SK-N-SH (cell line): ENCODE measurements around the gene ANGPTL8. TPM values are rescaled to one million over a fixed set of nuclear protein-coding genes. Genes with fewer than 3 reads are reported as not detected.
A peak's percentile ranks its signal among the peaks of the same experiment; 100 is the strongest.

Source experiments
- CTCF ChIA-PET: fragments of 300-600, 350-600 bp; formaldehyde crosslinking; extraction: SDS; loops from one replicate; lab custom pipeline; 2021; lab: Yijun Ruan, JAX
- POLR2A ChIA-PET: fragments of 350-600 bp; sonication (Branson Sonifier 250); formaldehyde crosslinking; extraction: SDS; loops from one replicate; lab custom pipeline; 2020; ENCODE audit warnings: antibody characterized with exemption, inconsistent platforms; lab: Yijun Ruan, JAX
- DNase-seq: peaks from one replicate; pipeline ENCODE4 v3.0.0; 2012
- H2AFZ ChIP-seq: fragments of 200-600 bp; sonication (generic); 2 replicates; pipeline ENCODE4 v1.8.1; 2016; ENCODE audit warnings: antibody characterized with exemption, mild to moderate bottlenecking, low read depth
- H3F3A ChIP-seq: fragments of 200-600 bp; sonication (generic); replicated peaks from 2 replicates; pipeline ENCODE3; 2016; ENCODE audit warnings: antibody characterized with exemption, mild to moderate bottlenecking; ENCODE audit not compliant: insufficient read depth
- H3K27ac ChIP-seq, 2 experiments: fragments of 200-500 bp in 1 of 2; fragments of 200-600 bp in 1 of 2; sonication (Bioruptor generic) in 1 of 2; sonication (generic), shearing (Covaris generic) in 1 of 2; 2 replicates each; pipeline versions ENCODE4 v1.5.1 to v1.6.1; 2014 to 2016; ENCODE audit warnings: low read depth in 2 of 2, inconsistent platforms in 1 of 2, low read length in 1 of 2, mild to moderate bottlenecking in 1 of 2, mixed read lengths in 1 of 2
- H3K27me3 ChIP-seq: fragments of 200-600 bp; sonication (generic), shearing (Covaris generic); 2 replicates; pipeline ENCODE4 v1.6.1; 2016; ENCODE audit warnings: mixed run types; ENCODE audit not compliant: insufficient read depth
- H3K36me3 ChIP-seq, 2 experiments: fragments of 200-500 bp in 1 of 2; fragments of 200-600 bp in 1 of 2; sonication (Bioruptor generic) in 1 of 2; sonication (generic) in 1 of 2; replicated peaks in 1 of 2; 2 replicates each; pipeline versions ENCODE3 to v1.5.1; 2014 to 2016; ENCODE audit warnings: low read length in 1 of 2, mild to moderate bottlenecking in 1 of 2; ENCODE audit not compliant: insufficient read depth in 2 of 2, control insufficient read depth in 1 of 2
- H3K4me1 ChIP-seq, 2 experiments: fragments of 200-500 bp in 1 of 2; fragments of 200-600 bp in 1 of 2; sonication (Bioruptor generic) in 1 of 2; sonication (generic), shearing (Covaris generic) in 1 of 2; 2 replicates each; pipeline versions ENCODE4 v1.5.1 to v1.6.1; 2014 to 2016; ENCODE audit warnings: low read depth in 1 of 2, low read length in 1 of 2, mixed run types in 1 of 2; ENCODE audit not compliant: insufficient read depth in 2 of 2, control insufficient read depth in 1 of 2
- H3K4me2 ChIP-seq: fragments of 200-600 bp; sonication (generic), shearing (Covaris generic); 2 replicates; pipeline ENCODE4 v1.6.1; 2017; ENCODE audit warnings: mixed run types
- H3K4me3 ChIP-seq, 2 experiments: fragments of 200-500 bp in 1 of 2; fragments of 200-600 bp in 1 of 2; sonication (Bioruptor generic) in 1 of 2; sonication (generic), shearing (Covaris generic) in 1 of 2; 2 replicates each; pipeline versions ENCODE4 v1.5.1 to v1.8.1; 2014 to 2016; ENCODE audit warnings: low read depth in 2 of 2, inconsistent platforms in 1 of 2, low read length in 1 of 2, mild to moderate bottlenecking in 1 of 2, mixed read lengths in 1 of 2, moderate library complexity in 1 of 2
- H3K79me2 ChIP-seq: fragments of 200-600 bp; sonication (generic); 2 replicates; pipeline ENCODE4 v1.8.1; 2017; ENCODE audit warnings: mild to moderate bottlenecking; ENCODE audit not compliant: insufficient read depth
- H3K9ac ChIP-seq: fragments of 200-600 bp; sonication (generic); 2 replicates; pipeline ENCODE4 v1.6.1; 2017; ENCODE audit warnings: mixed run types
- H3K9me2 ChIP-seq: fragments of 200-600 bp; sonication (generic); 2 replicates; pipeline ENCODE4 v1.6.1; 2017; ENCODE audit warnings: mixed run types
- H3K9me3 ChIP-seq: fragments of 200-600 bp; sonication (generic); 2 replicates; pipeline ENCODE4 v1.6.1; 2017; ENCODE audit warnings: mixed run types, mild to moderate bottlenecking, moderate library complexity
- H4K20me1 ChIP-seq: fragments of 200-600 bp; sonication (generic); 2 replicates; pipeline ENCODE4 v1.6.1; 2017; ENCODE audit warnings: mild to moderate bottlenecking, mixed run types; ENCODE audit not compliant: insufficient read depth
- ELF1 ChIP-seq: IDR thresholded peaks from 2 replicates; pipeline ENCODE4 v1.4.0; 2012
- FOSL2 ChIP-seq: IDR thresholded peaks from 2 replicates; pipeline ENCODE4 v1.4.0; 2012; ENCODE audit warnings: low read depth, mild to moderate bottlenecking, moderate library complexity, borderline replicate concordance
- FOXJ3 ChIP-seq: sonication (generic); formaldehyde crosslinking; IDR thresholded peaks from 2 replicates; pipeline ENCODE4 v1.5.1; 2020; ENCODE audit warnings: mild to moderate bottlenecking, missing genetic modification reagents
- FOXM1 ChIP-seq: IDR thresholded peaks from 2 replicates; pipeline ENCODE4 v1.4.0; 2012; ENCODE audit warnings: low read depth, mild to moderate bottlenecking
- GATA2 ChIP-seq: sonication (generic); formaldehyde crosslinking; IDR thresholded peaks from 2 replicates; pipeline ENCODE4 v1.5.0; 2020; ENCODE audit warnings: mild to moderate bottlenecking, missing genetic modification reagents
- MAX ChIP-seq: IDR thresholded peaks from 2 replicates; pipeline ENCODE4 v1.4.0; 2012; ENCODE audit warnings: low read depth
- MEF2A ChIP-seq: IDR thresholded peaks from 2 replicates; pipeline ENCODE4 v1.4.0; 2012; ENCODE audit warnings: low read depth, borderline replicate concordance
- NFIC ChIP-seq: IDR thresholded peaks from 2 replicates; pipeline ENCODE4 v1.4.0; 2012; ENCODE audit warnings: borderline replicate concordance
- RAD21 ChIP-seq: IDR thresholded peaks from 2 replicates; pipeline ENCODE4 v1.6.1; 2012; ENCODE audit warnings: mild to moderate bottlenecking, low read length
- RCOR1 ChIP-seq: fragments of 150-350 bp; IDR thresholded peaks from 2 replicates; pipeline ENCODE4 v1.6.1; 2017; ENCODE audit warnings: antibody characterized with exemption, low read length
- SIN3A ChIP-seq: IDR thresholded peaks from 2 replicates; pipeline ENCODE4 v1.6.1; 2012; ENCODE audit warnings: low read depth, mild to moderate bottlenecking, low read length, moderate library complexity, borderline replicate concordance
- SMC3 ChIP-seq: IDR thresholded peaks from 2 replicates; pipeline ENCODE4 v1.6.1; 2012; ENCODE audit warnings: low read depth, low read length, improper control_type of control experiment
- TAF1 ChIP-seq: IDR thresholded peaks from 2 replicates; pipeline ENCODE4 v1.6.1; 2012; ENCODE audit warnings: low read depth, mild to moderate bottlenecking, low read length, moderate library complexity, borderline replicate concordance
- TCF12 ChIP-seq: IDR thresholded peaks from 2 replicates; pipeline ENCODE4 v1.4.0; 2012
- USF2 ChIP-seq: fragments of 150-350 bp; IDR thresholded peaks from 2 replicates; pipeline ENCODE4 v1.6.1; 2017; ENCODE audit warnings: antibody characterized with exemption, low read length, low read depth, borderline replicate concordance
- WGBS: methylation state at CpG from one replicate; pipeline ENCODE4 v1.1.6; 2017; ENCODE audit warnings: low lambda C conversion rate; 5-methylcytosine and 5-hydroxymethylcytosine counted together
- polyA plus RNA-seq, 3 experiments: library from polyadenylated mRNA; depleted of rRNA; stranded (reverse); fragments of >200 nt; gene quantifications; 2 replicates each; pipeline ENCODE4 v1.2.3, GENCODE V29; 2012
- TF ChIP-seq, protein P1 (sequence below): IDR thresholded peaks from 2 replicates; pipeline ENCODE4 v1.4.0; 2012; ENCODE audit warnings: low read depth, borderline replicate concordance

The ANGPTL8 gene
- polyA plus RNA-seq, 1 of the 3 experiments (the other 2 are of a cell fraction): 0.21 TPM

- no peaks in the 10 kb centered on the region for H4K20me1 ChIP-seq
- ChIA-PET POLR2A (interaction anchor here (1.2 kb wide), 1 partner anchor 94 kb away, joined by 3 read pairs; no protein-coding TSS in a partner anchor), CTCF (interaction anchor here (0.8 to 1.3 kb wide), 8 partner anchors 12 to 201 kb away, joined by 3 to 5 read pairs (median 3); no protein-coding TSS in a partner anchor)
- H3K9ac ChIP-seq: no peak overlapping the region
- H3K9me2 ChIP-seq: no peaks in the 10 kb centered on the region
- H3K9me3 ChIP-seq: no peaks in the 10 kb centered on the region
- peaks cover 0 to 5% of the 10 kb centered on the region in 2 experiments; a peak in 1 of 4 replicates for H3K4me1 ChIP-seq
- peak overlapping the region in 1 of 2 experiments; percentile 5; a peak in 2 of 4 replicates for H3K27ac ChIP-seq
- no peaks in the 10 kb centered on the region for H3K36me3 ChIP-seq
- no peaks in the 10 kb centered on the region for H3F3A ChIP-seq
- H3K4me2 ChIP-seq: peak overlapping the region; percentile 28; the same call in 1 of the 2 replicates
- TF ChIP-seq TCF12: no peak
- no peak for TF ChIP-seq SIN3A
- TF ChIP-seq MAX: no peak
- no peak for TF ChIP-seq RCOR1
- TF ChIP-seq RAD21: no peak
- no peak for TF ChIP-seq FOSL2
- no peak for TF ChIP-seq ELF1
- no peak for TF ChIP-seq TAF1
- TF ChIP-seq USF2: no peak
- 0 out of 2 replicates have a peak, but pooled peaks have one; percentile 12 for TF ChIP-seq GATA2 (CRISPR knock-in tag)
- TF ChIP-seq FOXM1: no peak
- no peak for TF ChIP-seq SMC3
- peak; percentile 25; the same call in 1 of the 2 replicates for TF ChIP-seq NFIC
- 25% methylated on average over 11 of the region's 11 CpGs for WGBS
- H2AFZ ChIP-seq: no peak overlapping the region
- peak; percentile 67 for DNase-seq
- H3K27me3 ChIP-seq: no peaks in the 10 kb centered on the region; the same call in 1 of the 2 replicates
- no peak overlapping the region for H3K4me3 ChIP-seq
- H3K79me2 ChIP-seq: no peaks in the 10 kb centered on the region
Measured at GRCh38 chr19:11281356-11282049, 42.1 kb downstream of the ANGPTL8 start.

DNA sequence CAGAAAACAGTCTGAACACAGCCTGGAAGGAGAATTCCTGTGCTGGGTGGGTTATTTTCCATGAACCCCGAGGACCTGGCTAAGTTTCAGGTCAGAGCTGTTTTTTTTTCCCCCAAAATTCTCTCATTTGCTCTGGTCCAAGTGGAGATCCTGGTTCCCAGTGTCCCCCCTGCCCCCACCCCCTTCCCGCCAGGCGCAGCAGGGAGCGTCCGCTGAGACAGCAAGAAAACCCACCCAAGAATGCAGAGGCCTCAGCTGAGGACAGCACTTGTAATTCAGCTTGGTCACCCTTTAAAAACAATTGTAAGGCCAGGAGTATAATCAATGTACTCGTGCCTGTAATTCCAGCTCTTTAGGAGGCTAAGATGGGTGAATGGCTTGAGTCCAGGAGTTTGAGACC lies 45.1 kb downstream of the ANGPTL8 start:
- no peaks in the 10 kb centered on the region for H3K9me2 ChIP-seq
- 81% methylated on average over 6 of the region's 6 CpGs for WGBS

More for the DNA sequence above, 45.1 kb downstream of the ANGPTL8 start:
- Histone ChIP-seq H3K9me3 (no peaks in the 10 kb centered on the region), H3K27ac (no peak overlapping the region), H3K27me3 (no peaks in the 10 kb centered on the region), H3K4me1 (peaks cover 0 to 5% of the 10 kb centered on the region in 2 experiments; a peak in 1 of 4 replicates), H3F3A (no peaks in the 10 kb centered on the region), H3K4me3 (no peak overlapping the region), H4K20me1 (no peaks in the 10 kb centered on the region)
- CTCF ChIA-PET: interaction anchor here (1.0 to 1.2 kb wide), 2 partner anchors 9 to 198 kb away, joined by 3 to 4 read pairs; no protein-coding TSS in a partner anchor
- POLR2A ChIA-PET: no interaction called here
- no peak for DNase-seq
- TF ChIP-seq TAF1 (no peak), MEF2A (no peak), SMC3 (no peak), SIN3A (no peak), FOXJ3 (CRISPR knock-in tag) (no peak), ELF1 (no peak)
- TF ChIP-seq, protein P1, sequence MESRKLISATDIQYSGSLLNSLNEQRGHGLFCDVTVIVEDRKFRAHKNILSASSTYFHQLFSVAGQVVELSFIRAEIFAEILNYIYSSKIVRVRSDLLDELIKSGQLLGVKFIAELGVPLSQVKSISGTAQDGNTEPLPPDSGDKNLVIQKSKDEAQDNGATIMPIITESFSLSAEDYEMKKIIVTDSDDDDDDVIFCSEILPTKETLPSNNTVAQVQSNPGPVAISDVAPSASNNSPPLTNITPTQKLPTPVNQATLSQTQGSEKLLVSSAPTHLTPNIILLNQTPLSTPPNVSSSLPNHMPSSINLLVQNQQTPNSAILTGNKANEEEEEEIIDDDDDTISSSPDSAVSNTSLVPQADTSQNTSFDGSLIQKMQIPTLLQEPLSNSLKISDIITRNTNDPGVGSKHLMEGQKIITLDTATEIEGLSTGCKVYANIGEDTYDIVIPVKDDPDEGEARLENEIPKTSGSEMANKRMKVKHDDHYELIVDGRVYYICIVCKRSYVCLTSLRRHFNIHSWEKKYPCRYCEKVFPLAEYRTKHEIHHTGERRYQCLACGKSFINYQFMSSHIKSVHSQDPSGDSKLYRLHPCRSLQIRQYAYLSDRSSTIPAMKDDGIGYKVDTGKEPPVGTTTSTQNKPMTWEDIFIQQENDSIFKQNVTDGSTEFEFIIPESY: no peak
- TF ChIP-seq, all 33 proteins: peak for 0
- H3K4me2 ChIP-seq: no peak overlapping the region
- H3K79me2 ChIP-seq: no peaks in the 10 kb centered on the region
- H3K9ac ChIP-seq: no peak overlapping the region
- H3K36me3 ChIP-seq: no peaks in the 10 kb centered on the region
- no peak overlapping the region for H2AFZ ChIP-seq
